Measurements from ENCODE around the gene AGTRAP. TPM values are rescaled to one million over a fixed set of nuclear protein-coding genes. Genes with fewer than 3 reads are reported as not detected.

The AGTRAP gene
- polyA plus RNA-seq, 3 donors: 420 to 938 (median 842) TPM

DNA sequence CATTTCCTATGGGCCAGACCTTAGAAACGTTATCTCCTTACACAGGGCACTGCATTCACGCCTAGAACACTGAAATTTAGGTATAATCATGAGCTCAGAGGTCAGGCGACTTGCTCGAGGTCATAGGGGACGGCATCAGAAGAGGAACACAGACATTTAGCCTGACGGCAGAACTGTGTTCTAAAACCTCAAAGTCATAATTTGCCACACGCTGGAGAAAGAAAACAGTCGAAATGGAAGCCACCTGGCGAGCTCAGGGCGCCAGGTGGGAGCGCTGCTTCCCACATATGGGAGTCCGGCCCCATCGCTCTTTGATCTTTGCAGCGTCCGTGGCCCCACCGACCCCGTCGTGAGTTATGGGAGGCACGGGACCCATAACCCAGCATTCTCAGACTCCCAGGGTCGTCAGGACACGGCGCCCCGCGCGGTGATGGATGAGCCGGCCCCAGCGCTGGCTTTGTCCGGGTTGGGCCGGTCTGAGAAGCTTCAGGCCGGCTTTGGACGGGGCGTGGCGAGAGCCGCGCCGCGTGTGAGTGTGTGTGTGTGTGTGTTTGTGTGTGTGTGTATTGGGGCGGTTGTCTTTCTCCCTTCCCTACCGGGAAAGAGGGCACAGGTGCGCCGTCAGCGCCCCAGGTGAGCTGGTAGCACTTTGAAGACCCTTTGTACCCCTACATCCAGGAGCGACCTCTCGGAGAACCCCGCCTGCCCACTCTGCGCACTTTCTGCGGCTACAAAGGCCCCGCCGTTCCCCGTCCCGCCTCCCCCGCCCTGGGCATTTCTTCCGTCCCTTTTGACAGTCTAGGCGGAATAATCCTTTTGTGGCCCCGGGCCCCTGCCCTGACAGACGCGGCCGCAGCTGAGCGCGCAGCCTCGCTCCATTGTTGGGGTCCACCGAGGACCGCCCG lies 45.3 kb upstream of the AGTRAP start:
- Histone ChIP-seq H3K4me1 (ENCODE audit: control insufficient read depth in 1 of 2, insufficient read depth in 2 of 2, low read length in 2 of 2) (peaks cover 5 to 11% of the 10 kb centered on the region in 2 donors), H2AFZ (ENCODE audit: insufficient read depth, low read depth, low read length, poor library complexity, severe bottlenecking) (no peak overlapping the region), H3K9ac (ENCODE audit: insufficient read depth, low read length, poor library complexity, severe bottlenecking) (no peak overlapping the region), H3K9me3 (replicated peaks in 1 of 2; ENCODE audit: control insufficient read depth in 1 of 2, insufficient read depth in 1 of 2, low read length in 2 of 2) (peaks cover 0 to 11% of the 10 kb centered on the region in 2 donors), H3K4me2 (replicated peaks; ENCODE audit: extremely low read depth, low read length, poor library complexity, severe bottlenecking) (no peak overlapping the region), H4K20me1 (ENCODE audit: insufficient read depth, low read length) (no peaks in the 10 kb centered on the region), H3K27me3 (ENCODE audit: control insufficient read depth in 2 of 2, insufficient read depth in 2 of 2, low read length in 2 of 2) (peaks cover 41 to 63% of the 10 kb centered on the region in 2 donors), H3K27ac (ENCODE audit: low read depth in 1 of 2, low read length in 2 of 2) (no peak overlapping the region), H3K79me2 (ENCODE audit: insufficient read depth, low read length) (no peaks in the 10 kb centered on the region), H3K36me3 (replicated peaks in 1 of 2; ENCODE audit: control insufficient read depth in 1 of 2, insufficient read depth in 2 of 2, low read length in 2 of 2) (no peaks in the 10 kb centered on the region), H3K4me3 (replicated peaks in 1 of 3; ENCODE audit: low read depth in 2 of 3, low read length in 3 of 3) (no peak overlapping the region)
- H3K27me3 Mint-ChIP-seq (ENCODE audit: low read depth in 3 of 3): peaks cover 54 to 80% (median 67%) of the 10 kb centered on the region in 3 donors
- H3K4me3 Mint-ChIP-seq: peak overlapping the region in 1 of 2 donors; percentile 73
- H3K36me3 Mint-ChIP-seq: peaks cover 2 to 6% of the 10 kb centered on the region in 2 donors
- 2% methylated on average over 50 of the region's 64 CpGs for WGBS (ENCODE audit: insufficient coverage)
- intact Hi-C loops (cut with micrococcal nuclease): no loop called here
- H3K9me3 Mint-ChIP-seq: peaks cover 0 to 17% (median 7%) of the 10 kb centered on the region in 7 donors
- peak overlapping the region in 1 of 7 donors; percentile 55 for H3K27ac Mint-ChIP-seq
- peaks cover 23% of the 10 kb centered on the region for H3K4me1 Mint-ChIP-seq
- DNase-seq: no peak
- TF ChIP-seq CTCF (IDR thresholded peaks at IDR 0.05): no peak

DNA sequence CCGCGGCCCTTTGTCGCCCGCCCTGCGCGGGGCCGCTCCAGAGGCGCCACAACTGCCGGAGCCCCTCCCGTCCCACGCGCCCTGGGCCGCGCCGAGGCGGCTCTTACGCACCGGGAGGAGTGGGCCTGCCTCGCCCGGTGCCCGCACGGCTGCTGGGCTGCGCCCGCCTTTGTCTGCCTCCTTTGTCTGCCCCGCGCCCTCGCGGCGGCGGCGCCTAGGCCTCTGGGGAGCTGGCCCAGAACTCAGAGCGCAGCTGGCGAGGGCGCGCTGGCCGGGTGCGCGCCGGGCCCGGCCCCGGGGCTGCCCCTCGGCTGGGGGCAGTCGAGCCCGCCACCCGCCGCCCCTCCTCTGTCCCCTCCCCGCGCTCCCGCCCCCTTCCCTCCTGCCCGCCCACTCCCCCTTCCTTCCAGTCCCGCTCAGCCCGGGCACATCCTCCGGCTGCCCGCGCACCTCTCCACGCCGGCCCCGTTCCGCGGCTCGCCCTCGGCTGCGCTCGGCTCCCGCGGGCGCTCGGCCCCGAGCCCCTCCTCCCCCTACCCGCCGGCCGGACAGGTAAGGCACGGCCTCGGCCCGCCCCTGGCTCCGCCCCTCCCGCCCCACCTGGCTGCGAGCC lies 44.5 kb upstream of the AGTRAP start, which contains the start of gene DRAXIN:
TSS of gene DRAXIN (plus strand) at position 409 of the 613 bp plus-strand sequence. CDS start 14,549 bp downstream, outside the sequence.
- intact Hi-C loops (cut with micrococcal nuclease): no loop called here
- Histone ChIP-seq H3K9ac (ENCODE audit: insufficient read depth, low read length, poor library complexity, severe bottlenecking) (no peak within 1 kb of the TSS), H3K79me2 (ENCODE audit: insufficient read depth, low read length) (no peaks in the 10 kb centered on the region), H3K9me3 (replicated peaks in 1 of 2; ENCODE audit: control insufficient read depth in 1 of 2, insufficient read depth in 1 of 2, low read length in 2 of 2) (peaks cover 0 to 11% of the 10 kb centered on the region in 2 donors), H2AFZ (ENCODE audit: insufficient read depth, low read depth, low read length, poor library complexity, severe bottlenecking) (no peak within 1 kb of the TSS), H3K4me2 (replicated peaks; ENCODE audit: extremely low read depth, low read length, poor library complexity, severe bottlenecking) (no peak within 1 kb of the TSS), H3K4me3 (replicated peaks in 1 of 3; ENCODE audit: low read depth in 2 of 3, low read length in 3 of 3) (no peak within 1 kb of the TSS), H3K4me1 (ENCODE audit: control insufficient read depth in 1 of 2, insufficient read depth in 2 of 2, low read length in 2 of 2) (peaks cover 5 to 11% of the 10 kb centered on the region in 2 donors), H3K27ac (ENCODE audit: low read depth in 1 of 2, low read length in 2 of 2) (no peak within 1 kb of the TSS), H4K20me1 (ENCODE audit: insufficient read depth, low read length) (no peaks in the 10 kb centered on the region), H3K27me3 (ENCODE audit: control insufficient read depth in 2 of 2, insufficient read depth in 2 of 2, low read length in 2 of 2) (peaks cover 41 to 63% of the 10 kb centered on the region in 2 donors), H3K36me3 (replicated peaks in 1 of 2; ENCODE audit: control insufficient read depth in 1 of 2, insufficient read depth in 2 of 2, low read length in 2 of 2) (no peaks in the 10 kb centered on the region)
- H3K27ac Mint-ChIP-seq: peak within 1 kb of the TSS in 2 of 7 donors; percentile 42 to 55
- peaks cover 23% of the 10 kb centered on the region for H3K4me1 Mint-ChIP-seq
- H3K27me3 Mint-ChIP-seq (ENCODE audit: low read depth in 3 of 3): peaks cover 58 to 82% (median 68%) of the 10 kb centered on the region in 3 donors
- no peak for TF ChIP-seq CTCF (IDR thresholded peaks at IDR 0.05)
- WGBS (ENCODE audit: insufficient coverage): under 1% methylated on average over 65 of the region's 78 CpGs
- peak within 1 kb of the TSS in 1 of 2 donors; percentile 86 for H3K4me3 Mint-ChIP-seq
- peaks cover 0 to 17% (median 7%) of the 10 kb centered on the region in 7 donors for H3K9me3 Mint-ChIP-seq
- H3K36me3 Mint-ChIP-seq: peaks cover 2 to 6% of the 10 kb centered on the region in 2 donors
- no peak for DNase-seq

Data from CD14-positive monocyte (primary cell).